Retinal pigment epithelial cell (primary cell): ENCODE data around the gene CPT1C.

ENCODE experiments used
- DNase-seq: peaks from one replicate; pipeline ENCODE4 v3.0.0-alpha.2; 2010; ENCODE audit warnings: low read depth
- H3K4me3 ChIP-seq: 2 replicates; pipeline ENCODE4 v1.5.1; 2011; ENCODE audit warnings: mild to moderate bottlenecking, low read length, control low read depth, moderate library complexity
- TF ChIP-seq, protein P1 (sequence below): conservative IDR thresholded peaks from 2 replicates; pipeline ENCODE4 v1.5.1; 2011; ENCODE audit warnings: low read depth, low read length, control low read depth, inconsistent platforms

Gene CPT1C

DNA sequence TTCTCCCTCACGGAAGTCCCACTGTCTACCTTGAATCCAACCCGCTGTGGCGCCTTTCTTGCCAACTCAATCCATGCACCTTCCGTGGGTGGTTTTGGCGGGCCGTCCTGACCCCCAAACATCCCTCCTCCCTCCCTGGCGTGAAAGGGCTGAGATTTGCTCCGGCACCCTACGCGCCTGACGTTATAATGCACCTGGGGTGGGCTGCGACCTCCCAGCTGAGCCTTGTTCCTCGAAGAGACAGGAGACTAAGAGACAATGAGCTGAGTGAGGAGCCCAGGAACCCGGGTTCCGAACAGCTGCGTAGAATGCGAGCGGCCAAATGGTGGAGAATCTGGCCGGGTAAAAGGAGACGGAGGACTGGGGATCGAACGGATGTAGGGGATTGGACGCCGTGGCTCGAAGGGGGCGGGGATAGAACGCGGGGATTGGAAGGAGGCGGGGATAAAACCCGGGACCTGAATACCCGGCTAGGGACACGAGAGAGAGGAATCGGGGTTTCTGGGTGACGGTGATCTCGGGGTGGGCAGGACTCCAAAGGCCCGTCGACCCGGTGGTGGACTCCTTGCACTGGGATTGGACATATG, at the start of gene CPT1C:
Gene CPT1C (plus strand): TSS at position 461 of the 587 bp plus-strand sequence. CDS start 1,137 bp downstream, outside the sequence.
- peak within 1 kb of the TSS; percentile 68 for H3K4me3 ChIP-seq
- no peak for DNase-seq
- TF ChIP-seq, protein P1, sequence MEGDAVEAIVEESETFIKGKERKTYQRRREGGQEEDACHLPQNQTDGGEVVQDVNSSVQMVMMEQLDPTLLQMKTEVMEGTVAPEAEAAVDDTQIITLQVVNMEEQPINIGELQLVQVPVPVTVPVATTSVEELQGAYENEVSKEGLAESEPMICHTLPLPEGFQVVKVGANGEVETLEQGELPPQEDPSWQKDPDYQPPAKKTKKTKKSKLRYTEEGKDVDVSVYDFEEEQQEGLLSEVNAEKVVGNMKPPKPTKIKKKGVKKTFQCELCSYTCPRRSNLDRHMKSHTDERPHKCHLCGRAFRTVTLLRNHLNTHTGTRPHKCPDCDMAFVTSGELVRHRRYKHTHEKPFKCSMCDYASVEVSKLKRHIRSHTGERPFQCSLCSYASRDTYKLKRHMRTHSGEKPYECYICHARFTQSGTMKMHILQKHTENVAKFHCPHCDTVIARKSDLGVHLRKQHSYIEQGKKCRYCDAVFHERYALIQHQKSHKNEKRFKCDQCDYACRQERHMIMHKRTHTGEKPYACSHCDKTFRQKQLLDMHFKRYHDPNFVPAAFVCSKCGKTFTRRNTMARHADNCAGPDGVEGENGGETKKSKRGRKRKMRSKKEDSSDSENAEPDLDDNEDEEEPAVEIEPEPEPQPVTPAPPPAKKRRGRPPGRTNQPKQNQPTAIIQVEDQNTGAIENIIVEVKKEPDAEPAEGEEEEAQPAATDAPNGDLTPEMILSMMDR = no peak

DNA sequence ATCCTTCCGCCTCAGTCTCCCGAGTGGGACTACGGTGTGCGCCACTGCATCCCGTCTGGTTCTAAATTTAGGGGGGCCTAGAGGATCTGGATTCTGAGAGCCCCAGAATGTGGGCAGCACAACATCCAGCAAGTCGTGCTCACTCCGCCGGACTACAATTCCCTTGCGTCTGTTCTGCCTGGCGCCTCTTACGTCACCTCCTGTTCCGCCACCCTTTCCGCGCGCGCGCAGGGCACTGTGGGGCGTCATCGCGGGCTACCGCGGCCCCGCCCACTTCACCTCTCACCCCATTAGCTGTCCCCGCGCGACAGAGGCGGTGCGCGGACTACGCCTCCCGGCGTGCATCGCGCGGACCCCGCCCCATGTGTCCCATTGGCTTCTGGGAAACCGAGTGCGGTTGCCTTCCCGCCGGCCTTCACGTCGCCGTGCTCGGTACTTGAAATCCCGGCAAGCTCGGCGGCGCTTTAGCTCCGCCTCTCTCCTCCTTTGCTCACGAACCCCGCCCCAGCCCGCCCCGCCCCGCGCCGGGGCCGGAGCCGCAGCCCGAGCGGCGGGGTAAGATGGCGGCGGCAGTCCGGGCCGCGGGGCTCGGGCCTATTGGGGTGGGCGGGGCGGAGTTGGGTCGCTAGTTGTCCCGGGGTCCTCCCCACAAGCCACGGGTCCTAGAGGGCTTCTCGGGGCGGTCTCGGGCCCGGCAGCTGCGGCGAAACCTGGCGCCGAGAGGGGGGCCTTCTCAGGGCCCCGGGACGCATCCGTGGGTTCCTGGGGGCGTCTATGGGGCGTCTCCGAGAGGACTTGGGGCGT, 49.0 kb upstream of the CPT1C start, which contains the start of gene SCAF1:
Gene SCAF1 (plus strand): TSS at position 522 of the 804 bp plus-strand sequence. CDS start 2,818 bp downstream, outside the sequence.
- TF ChIP-seq, protein P1 = no peak
- DNase-seq = peak; percentile 98
- peak within 1 kb of the TSS; percentile 100 for H3K4me3 ChIP-seq

DNA sequence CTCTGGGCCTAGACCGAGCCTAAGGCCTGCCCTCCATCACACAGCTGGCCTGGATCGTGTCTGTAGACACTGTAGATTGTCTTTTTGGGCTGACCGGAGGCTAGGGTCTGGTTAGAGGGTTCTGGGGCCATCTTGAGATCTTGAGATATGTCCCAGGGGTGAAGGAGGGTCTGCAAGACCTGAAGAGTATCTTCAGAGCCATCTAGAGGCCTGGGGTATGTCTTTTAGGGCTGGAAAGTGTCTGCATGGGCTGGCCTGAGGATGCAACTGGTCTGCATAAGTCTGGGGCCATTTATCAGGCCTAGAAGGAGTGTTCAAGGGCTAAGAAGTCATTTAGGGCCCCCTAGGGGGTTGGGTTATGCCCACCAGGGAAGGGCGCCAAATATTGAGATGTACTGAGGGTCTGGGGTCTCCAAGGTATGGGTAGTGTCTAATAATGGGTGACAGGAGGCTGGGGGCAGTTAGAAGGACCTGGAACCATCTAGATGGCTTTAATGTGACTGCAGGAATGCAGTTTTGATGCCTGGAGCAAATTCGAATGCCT, 48.4 kb upstream of the CPT1C start:
- no peak for DNase-seq
- H3K4me3 ChIP-seq = peak overlapping the region; percentile 100
- TF ChIP-seq, protein P1 = peak; percentile 2

DNA sequence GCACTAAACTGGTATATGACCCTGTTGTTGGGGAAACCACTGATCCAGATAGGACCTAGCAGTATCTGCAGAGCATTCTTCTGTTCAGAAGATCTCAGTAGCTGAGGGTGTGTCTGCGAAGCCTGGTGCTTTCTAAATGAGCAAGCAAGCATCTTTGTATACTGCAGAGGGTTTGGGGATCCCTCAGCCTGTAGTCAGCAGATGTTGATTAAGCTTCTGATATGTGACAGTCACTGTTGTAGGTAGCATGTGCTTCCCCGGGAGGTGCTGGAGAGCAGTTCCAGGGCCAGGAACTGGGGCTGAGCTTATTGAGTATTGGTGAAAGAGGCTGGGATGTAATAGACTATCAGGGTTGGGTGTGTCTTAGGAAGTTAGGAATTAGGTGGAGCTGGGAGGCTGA, 47.5 kb upstream of the CPT1C start:
- no peak overlapping the region for H3K4me3 ChIP-seq
- no peak for DNase-seq
- TF ChIP-seq, protein P1 = no peak

DNA sequence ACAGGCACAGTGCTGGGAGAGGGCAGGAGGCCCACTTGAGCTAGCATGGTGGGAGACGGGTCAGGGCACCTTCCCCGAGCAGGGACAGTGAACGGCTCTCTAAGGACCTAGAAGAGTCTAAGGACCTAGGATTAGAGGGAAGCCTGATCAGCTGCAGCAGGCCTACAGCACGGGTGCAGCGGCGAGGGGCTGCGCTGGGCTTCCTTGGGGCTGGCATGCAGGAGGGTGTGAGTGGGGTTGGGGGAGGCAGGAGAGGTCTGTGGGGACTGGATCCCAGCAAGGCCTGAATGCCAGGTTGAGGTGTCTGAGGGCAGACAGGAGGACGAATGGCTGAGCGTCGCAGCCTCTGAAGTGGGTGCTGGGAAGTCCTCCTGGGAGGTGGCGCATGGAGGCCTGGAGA, 45.3 kb upstream of the CPT1C start:
- DNase-seq = no peak
- H3K4me3 ChIP-seq = no peak overlapping the region
- TF ChIP-seq, protein P1 = no peak

DNA sequence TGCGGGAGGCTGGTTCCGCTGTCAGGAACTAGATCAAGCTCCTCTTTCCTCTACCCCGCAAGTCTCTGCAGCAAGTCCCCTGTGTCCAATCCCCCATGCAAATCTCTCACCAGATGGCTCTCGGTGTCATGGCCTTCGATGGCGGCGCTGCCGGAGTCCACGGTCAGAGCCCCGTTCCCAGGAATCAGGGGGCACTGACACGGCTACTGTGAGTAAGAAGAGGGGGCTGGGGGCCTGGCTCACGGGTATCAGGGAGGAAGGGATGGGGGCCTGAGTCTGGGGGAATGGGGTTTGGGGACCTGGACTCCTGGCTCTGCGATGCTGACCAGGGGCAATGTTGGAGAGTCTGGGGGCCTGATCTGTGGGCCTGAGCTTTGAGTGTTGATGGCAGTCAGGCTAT, 44.9 kb upstream of the CPT1C start:
- TF ChIP-seq, protein P1 = no peak
- H3K4me3 ChIP-seq = no peak overlapping the region
- no peak for DNase-seq
